LHCN-M2 (cell line): ENCODE results near the gene INTS4. TPM values are rescaled to one million over a fixed set of nuclear protein-coding genes. Genes with fewer than 3 reads are reported as not detected.
"Not testable (repeated sequence)": the region's sequence is repeated elsewhere in the genome, so short reads cannot be mapped to it uniquely, and the experiment has no call there.

Experiments
- DNase-seq: peaks from one replicate; pipeline ENCODE4 v3.0.0-alpha.2; 2012; ENCODE audit warnings: low read depth
- total RNA-seq: library from RNA; depleted of rRNA; stranded (reverse); fragments of >200 nt; gene quantifications from 2 replicates; pipeline ENCODE4 v1.2.3, GENCODE V29; 2014; rRNA removed

INTS4 gene
- total RNA-seq, 1 experiment from 2014 or later: 28.0 TPM

GRCh38 chr11:77878247-77878646, 116.2 kb downstream of the INTS4 start:
- peak; percentile 94 for DNase-seq

- DNase-seq: no peak
Measured at GRCh38 chr11:77876045-77876444, 118.4 kb downstream of the INTS4 start.

- no peak for DNase-seq
Measured at GRCh38 chr11:77874206-77874605, 120.3 kb downstream of the INTS4 start.

GRCh38 chr11:77873345-77873744, 121.1 kb downstream of the INTS4 start:
- DNase-seq: no peak

- DNase-seq: no peak
Measured at GRCh38 chr11:77871855-77872254, 122.6 kb downstream of the INTS4 start.

- no peak for DNase-seq
Measured at GRCh38 chr11:77868744-77869143, 125.7 kb downstream of the INTS4 start.

- DNase-seq: no peak
Measured at GRCh38 chr11:77866336-77866735, 128.1 kb downstream of the INTS4 start.

GRCh38 chr11:77865805-77866204, 128.7 kb downstream of the INTS4 start:
- no peak for DNase-seq

GRCh38 chr11:77861444-77861843, 133.0 kb downstream of the INTS4 start:
- not testable (repeated sequence) for DNase-seq

- DNase-seq: not testable (repeated sequence)
Measured at GRCh38 chr11:77857906-77858457, 136.5 kb downstream of the INTS4 start.

GRCh38 chr11:77854838-77855237, 139.6 kb downstream of the INTS4 start:
- DNase-seq: no peak

GRCh38 chr11:77851503-77851902, 143.0 kb downstream of the INTS4 start:
- no peak for DNase-seq

- DNase-seq: not testable (repeated sequence)
Measured at GRCh38 chr11:77843700-77844099, 150.8 kb downstream of the INTS4 start.

GRCh38 chr11:77842441-77843121, 151.9 kb downstream of the INTS4 start:
- peak; percentile 18 for DNase-seq

GRCh38 chr11:77833302-77833701, 161.2 kb downstream of the INTS4 start:
- DNase-seq: no peak

GRCh38 chr11:77828926-77829325, 165.5 kb downstream of the INTS4 start:
- DNase-seq: no peak

Other genes starting within 250 kb of the INTS4 start
- gene RSF1, start 173.9 kb downstream of the INTS4 start, total RNA-seq: 19.5 and 48.9 TPM in 2 replicates
- gene AAMDC, start 173.5 kb downstream of the INTS4 start, total RNA-seq: 22.0 and 29.7 TPM in 2 replicates
- 1.2 and 1.9 TPM in 2 replicates for gene KCTD14, start 28.6 kb upstream of the INTS4 start, total RNA-seq
- gene THRSP, start 69.2 kb upstream of the INTS4 start, total RNA-seq: not detected in 2 replicates
- 83.7 and 96.5 TPM in 2 replicates for gene NDUFC2, start 85.2 kb upstream of the INTS4 start, total RNA-seq
- 71.2 and 83.8 TPM in 2 replicates for gene ALG8, start 145.0 kb upstream of the INTS4 start, total RNA-seq
- gene KCTD21, start 194.0 kb upstream of the INTS4 start, total RNA-seq: 7.2 and 7.6 TPM in 2 replicates
- gene USP35, start 194.3 kb upstream of the INTS4 start, total RNA-seq: 6.6 and 7.2 TPM in 2 replicates